WTC11 (cell line): ENCODE measurements around the gene SHQ1.

ENCODE experiments used
- ATF3 ChIP-seq: sonication (generic); formaldehyde crosslinking; conservative IDR thresholded peaks from 2 replicates; pipeline ENCODE4 v1.8.1; 2022; ENCODE audit warnings: mild to moderate bottlenecking, missing genetic modification reagents
- NFE2L1 ChIP-seq: sonication (generic); formaldehyde crosslinking; IDR thresholded peaks from 2 replicates; pipeline ENCODE4 v1.8.1; 2023; ENCODE audit warnings: missing genetic modification reagents
- NR3C1 ChIP-seq: sonication (generic); formaldehyde crosslinking; conservative IDR thresholded peaks from 2 replicates; pipeline ENCODE4 v1.8.1; 2023; ENCODE audit warnings: low read depth, mild to moderate bottlenecking, missing genetic modification reagents
- TF ChIP-seq, protein P1 (sequence below): fragments of 200-600 bp; IDR thresholded peaks from 2 replicates; pipeline ENCODE4 v1.8.0; 2022; ENCODE audit warnings: antibody characterized with exemption

DNA sequence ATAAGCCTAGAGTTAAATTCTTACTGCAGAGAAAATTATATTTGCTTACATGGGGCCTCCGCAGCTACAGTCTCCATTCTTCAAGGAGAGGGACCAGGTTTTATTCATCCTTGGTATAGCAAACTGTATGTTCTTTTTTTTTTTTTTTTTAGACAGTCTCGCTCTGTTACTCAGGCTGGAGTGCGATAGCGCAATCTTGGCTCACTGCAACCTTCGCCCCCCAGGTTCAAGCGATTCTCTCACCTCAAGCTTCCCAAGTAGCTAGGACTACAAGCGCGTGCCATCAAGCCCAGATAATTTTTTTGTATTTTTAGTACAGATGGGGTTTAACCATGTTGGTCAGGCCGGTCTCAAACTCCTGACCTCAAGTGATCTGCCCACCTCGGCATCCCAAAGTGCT is 2.1 kb downstream of the SHQ1 start:
- no peak for TF ChIP-seq NR3C1
- TF ChIP-seq, protein P1, sequence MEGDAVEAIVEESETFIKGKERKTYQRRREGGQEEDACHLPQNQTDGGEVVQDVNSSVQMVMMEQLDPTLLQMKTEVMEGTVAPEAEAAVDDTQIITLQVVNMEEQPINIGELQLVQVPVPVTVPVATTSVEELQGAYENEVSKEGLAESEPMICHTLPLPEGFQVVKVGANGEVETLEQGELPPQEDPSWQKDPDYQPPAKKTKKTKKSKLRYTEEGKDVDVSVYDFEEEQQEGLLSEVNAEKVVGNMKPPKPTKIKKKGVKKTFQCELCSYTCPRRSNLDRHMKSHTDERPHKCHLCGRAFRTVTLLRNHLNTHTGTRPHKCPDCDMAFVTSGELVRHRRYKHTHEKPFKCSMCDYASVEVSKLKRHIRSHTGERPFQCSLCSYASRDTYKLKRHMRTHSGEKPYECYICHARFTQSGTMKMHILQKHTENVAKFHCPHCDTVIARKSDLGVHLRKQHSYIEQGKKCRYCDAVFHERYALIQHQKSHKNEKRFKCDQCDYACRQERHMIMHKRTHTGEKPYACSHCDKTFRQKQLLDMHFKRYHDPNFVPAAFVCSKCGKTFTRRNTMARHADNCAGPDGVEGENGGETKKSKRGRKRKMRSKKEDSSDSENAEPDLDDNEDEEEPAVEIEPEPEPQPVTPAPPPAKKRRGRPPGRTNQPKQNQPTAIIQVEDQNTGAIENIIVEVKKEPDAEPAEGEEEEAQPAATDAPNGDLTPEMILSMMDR = no peak
- TF ChIP-seq ATF3 (CRISPR knock-in tag) = no peak
- TF ChIP-seq NFE2L1 (CRISPR knock-in tag) = no peak
